Activated B cell treated with CpG ODN at 0.5 μM for 24 hours (primary cell): ENCODE results near the gene IL16. TPM values are rescaled to one million over a fixed set of nuclear protein-coding genes. Genes with fewer than 3 reads are reported as not detected.

Experiments
- ATAC-seq: fragments of 200-7000 bp; cut with Tn5 transposase; one replicate; pipeline ENCODE4 v1.10.0; 2021; ENCODE audit warnings: low read depth, mild to moderate bottlenecking, moderate library complexity
- CTCF ChIA-PET: fragments of 350-600 bp; sonication (Branson Sonifier 250); formaldehyde crosslinking; loops from one replicate; lab custom pipeline; 2021; ENCODE audit warnings: antibody characterized with exemption; lab: Charles Lee
- POLR2A ChIA-PET: fragments of 350-600 bp; sonication (Branson Sonifier 250); formaldehyde crosslinking; loops from one replicate; lab custom pipeline; 2021; ENCODE audit warnings: antibody characterized with exemption; lab: Charles Lee
- DNase-seq: peaks from one replicate; pipeline ENCODE4 v3.0.0; 2022
- H3K27ac Mint-ChIP-seq: one replicate; pipeline ENCODE4 v1.8.0; 2020; ENCODE audit warnings: mixed read lengths
- H3K27me3 Mint-ChIP-seq: one replicate; pipeline ENCODE4 v1.8.0; 2021; ENCODE audit warnings: mixed read lengths
- H3K36me3 Mint-ChIP-seq: one replicate; pipeline ENCODE4 v1.8.0; 2021; ENCODE audit warnings: low read depth, mixed read lengths
- H3K4me1 Mint-ChIP-seq: one replicate; pipeline ENCODE4 v1.8.0; 2021; ENCODE audit warnings: mixed read lengths
- H3K4me3 Mint-ChIP-seq: one replicate; pipeline ENCODE4 v1.8.0; 2020; ENCODE audit warnings: mild to moderate bottlenecking, mixed read lengths
- H3K9me3 Mint-ChIP-seq: one replicate; pipeline ENCODE4 v1.8.0; 2020; ENCODE audit warnings: mixed read lengths
- CTCF ChIP-seq: fragments of 200-600 bp; IDR thresholded peaks from one replicate; pipeline ENCODE4 v1.8.0; 2022; ENCODE audit warnings: antibody characterized with exemption, mild to moderate bottlenecking
- intact Hi-C: fragments of 100-400 bp; cut with micrococcal nuclease; formaldehyde crosslinking; loops from one replicate; pipeline ENCODE4 v1.15.1; 2024
- total RNA-seq: library from RNA; stranded (reverse); gene quantifications from 2 replicates; pipeline ENCODE4 v1.2.3, GENCODE V29; 2022

IL16 gene
- total RNA-seq, 1 donor from 2014 or later, result 206 TPM

GRCh38 chr15:81270188-81270587 lies 73.5 kb downstream of the IL16 start:
- ChIA-PET CTCF (interaction anchor here (1.7 to 6.6 kb wide), 2 partner anchors 133 to 164 kb away, joined by 4 to 319 read pairs; no protein-coding TSS in a partner anchor), POLR2A (no interaction called here)
- no peaks in the 10 kb centered on the region for H3K36me3 Mint-ChIP-seq
- H3K4me1 Mint-ChIP-seq, result peaks cover 20% of the 10 kb centered on the region
- no peak overlapping the region for H3K4me3 Mint-ChIP-seq
- no peak for DNase-seq
- H3K27ac Mint-ChIP-seq, result no peak overlapping the region
- ATAC-seq, result no peak
- H3K27me3 Mint-ChIP-seq, result no peaks in the 10 kb centered on the region
- intact Hi-C loops, result no loop called here
- TF ChIP-seq CTCF, result no peak
- no peaks in the 10 kb centered on the region for H3K9me3 Mint-ChIP-seq

- no peak for DNase-seq
- Mint-ChIP-seq H3K27ac (no peak overlapping the region), H3K4me3 (no peak overlapping the region), H3K36me3 (no peaks in the 10 kb centered on the region), H3K4me1 (peaks cover 20% of the 10 kb centered on the region), H3K9me3 (no peaks in the 10 kb centered on the region), H3K27me3 (no peaks in the 10 kb centered on the region)
- no peak for TF ChIP-seq CTCF
- ChIA-PET POLR2A (no interaction called here), CTCF (interaction anchor here (1.7 to 6.3 kb wide), 2 partner anchors 64 to 132 kb away, joined by 4 to 158 read pairs; no protein-coding TSS in a partner anchor)
- ATAC-seq, result no peak
- intact Hi-C loops, result no loop called here
Observed at GRCh38 chr15:81270781-81271491, 74.3 kb downstream of the IL16 start.

GRCh38 chr15:81271761-81272644 lies 75.3 kb downstream of the IL16 start:
- intact Hi-C loops, result no loop called here
- Mint-ChIP-seq H3K27ac (no peak overlapping the region), H3K36me3 (peaks cover 7% of the 10 kb centered on the region), H3K9me3 (peaks cover 2% of the 10 kb centered on the region), H3K4me3 (no peak overlapping the region), H3K27me3 (no peaks in the 10 kb centered on the region), H3K4me1 (peaks cover 19% of the 10 kb centered on the region)
- CTCF ChIA-PET, result interaction anchor here (0.8 to 6.3 kb wide), 6 partner anchors 21 to 163 kb away, joined by 3 to 158 read pairs (median 28); no protein-coding TSS in a partner anchor
- POLR2A ChIA-PET, result interaction anchor here (1.1 kb wide), 1 partner anchor 129 kb away, joined by 3 read pairs; no protein-coding TSS in a partner anchor
- ATAC-seq (no peak), DNase-seq (no peak)
- no peak for TF ChIP-seq CTCF

- ATAC-seq (no peak), DNase-seq (no peak)
- H3K9me3 Mint-ChIP-seq, result peaks cover 7% of the 10 kb centered on the region
- H3K27ac Mint-ChIP-seq, result no peak overlapping the region
- no peak overlapping the region for H3K4me3 Mint-ChIP-seq
- intact Hi-C loops, result no loop called here
- no peaks in the 10 kb centered on the region for H3K27me3 Mint-ChIP-seq
- ChIA-PET POLR2A (no interaction called here), CTCF (interaction anchor here (1.1 to 6.3 kb wide), 6 partner anchors 10 to 138 kb away, joined by 3 to 158 read pairs (median 64); no protein-coding TSS in a partner anchor)
- TF ChIP-seq CTCF, result no peak
- H3K4me1 Mint-ChIP-seq, result peaks cover 19% of the 10 kb centered on the region
- H3K36me3 Mint-ChIP-seq, result peaks cover 9% of the 10 kb centered on the region
Observed at GRCh38 chr15:81273200-81273599, 76.5 kb downstream of the IL16 start.
